HT-29 (cell line): ENCODE results near the gene CTAG1A. TPM values are rescaled to one million over a fixed set of nuclear protein-coding genes. Genes with fewer than 3 reads are reported as not detected.
"Not testable (repeated sequence)": the region's sequence is repeated elsewhere in the genome, so short reads cannot be mapped to it uniquely, and the experiment has no call there.

Experiments used
- DNase-seq: peaks from one replicate; pipeline ENCODE4 v3.0.0-alpha.2; 2015; ENCODE audit warnings: low spot score
- small RNA-seq: library from RNA; depleted of rRNA; stranded (forward); fragments of <200 nt; gene quantifications from one replicate; pipeline ENCODE3, GENCODE V24; 2014
- total RNA-seq: library from RNA; depleted of rRNA; stranded (reverse); fragments of >200 nt; shearing (Covaris generic); gene quantifications from 2 replicates; pipeline ENCODE4 v1.2.3, GENCODE V29; 2014; rRNA removed

Gene CTAG1A
- total RNA-seq, 1 experiment from 2014 or later: not detected

DNA sequence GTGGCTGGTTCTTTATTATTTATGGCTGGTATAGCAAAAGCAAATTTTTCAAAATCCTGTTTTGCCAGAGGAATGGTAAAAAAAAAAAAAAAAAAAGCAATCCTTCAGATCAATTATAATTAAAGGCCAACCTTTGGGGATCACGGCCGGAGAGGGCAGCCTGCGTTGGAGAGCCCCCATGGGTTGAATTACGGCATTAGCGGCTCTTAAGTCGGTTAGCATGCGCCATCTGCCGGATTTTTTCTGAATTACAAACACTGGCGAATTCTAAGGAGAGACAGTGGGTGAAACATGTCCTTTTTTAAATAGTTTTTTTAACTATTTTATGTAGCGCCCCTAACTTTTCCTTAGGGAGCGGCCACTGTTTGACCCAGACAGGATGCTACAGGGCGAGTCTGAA lies 28.7 kb downstream of the CTAG1A start:
- not testable (repeated sequence) for DNase-seq

DNA sequence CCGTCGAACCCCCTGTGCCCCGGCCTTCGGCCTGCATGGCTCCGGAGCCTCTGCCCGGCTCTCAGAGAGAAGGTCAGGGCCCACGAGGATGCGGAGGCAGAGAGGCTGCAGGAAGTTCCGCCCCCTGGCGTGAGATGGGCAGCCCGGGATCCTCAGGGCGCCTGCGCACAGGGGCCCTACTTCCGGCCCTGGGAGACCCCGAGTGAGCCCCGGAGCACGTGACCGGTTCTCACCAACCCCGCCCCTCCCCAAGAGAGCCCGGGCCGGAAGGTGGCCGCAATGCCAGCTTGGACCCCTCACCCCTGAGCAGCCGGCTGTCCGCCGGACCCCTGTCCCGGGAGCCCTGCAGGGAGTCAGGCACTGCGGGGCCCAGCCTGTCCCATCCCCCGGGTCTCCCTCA lies 34.2 kb downstream of the CTAG1A start, which contains the start of gene CTAG1B:
Gene CTAG1B (minus strand): TSS at position 101 of the 400 bp plus-strand sequence. CDS start 64 bp downstream, at position 37.
- DNase-seq: not testable (repeated sequence)

DNA sequence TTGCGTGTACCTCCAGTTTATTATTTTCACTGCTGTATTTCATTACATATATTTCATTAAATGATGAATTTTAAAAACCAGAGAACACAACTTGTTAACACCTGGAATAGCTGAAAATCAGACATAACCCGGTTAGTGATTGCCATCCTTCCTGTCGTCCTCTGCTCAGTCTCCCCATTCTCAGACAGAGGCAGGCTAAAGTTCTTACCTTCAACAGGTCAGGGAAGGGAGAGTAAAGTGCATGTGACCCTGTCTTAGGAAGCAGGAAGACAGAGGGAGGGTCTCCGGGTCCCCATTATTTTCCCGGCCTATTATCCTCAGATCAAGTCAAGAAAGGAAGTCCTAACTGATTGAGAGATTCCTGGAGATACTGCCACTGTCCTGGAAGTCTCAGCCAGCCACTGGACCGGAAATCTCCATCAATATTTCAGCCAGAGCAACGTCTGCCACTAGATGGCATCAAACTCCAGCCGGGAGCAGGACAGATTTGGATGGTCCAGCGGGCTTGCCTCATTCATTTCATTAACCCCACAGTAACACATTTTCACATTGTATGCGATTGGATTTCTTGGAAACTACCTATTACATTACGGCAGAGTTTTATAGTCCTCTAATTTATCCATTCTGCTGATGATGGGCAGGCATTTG lies 36.0 kb downstream of the CTAG1A start:
- DNase-seq: not testable (repeated sequence)

DNA sequence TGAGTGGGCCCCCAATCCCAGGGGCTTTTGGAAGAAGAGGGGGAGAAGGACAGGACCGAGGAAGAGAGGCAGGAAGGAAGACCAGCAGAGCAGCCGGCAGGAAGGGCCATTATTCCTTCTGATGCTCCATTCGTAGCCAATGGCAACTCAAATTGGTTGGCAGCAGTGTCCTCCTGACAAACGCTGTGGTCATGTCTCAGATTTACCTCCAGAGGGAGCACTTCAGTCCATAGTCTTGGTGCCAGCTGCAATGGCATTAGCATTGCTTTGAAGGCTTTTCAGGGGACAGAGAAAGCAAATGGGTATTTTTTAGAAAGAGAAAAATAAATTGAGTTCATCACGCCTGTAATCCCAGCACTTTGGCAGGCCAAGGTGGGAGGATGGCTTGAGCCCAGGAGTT lies 44.0 kb downstream of the CTAG1A start:
- DNase-seq: not testable (repeated sequence)

- not testable (repeated sequence) for DNase-seq
These were observed 46.0 kb downstream of the CTAG1A start for GRCh38 chrX:154630949-154631348.

DNA sequence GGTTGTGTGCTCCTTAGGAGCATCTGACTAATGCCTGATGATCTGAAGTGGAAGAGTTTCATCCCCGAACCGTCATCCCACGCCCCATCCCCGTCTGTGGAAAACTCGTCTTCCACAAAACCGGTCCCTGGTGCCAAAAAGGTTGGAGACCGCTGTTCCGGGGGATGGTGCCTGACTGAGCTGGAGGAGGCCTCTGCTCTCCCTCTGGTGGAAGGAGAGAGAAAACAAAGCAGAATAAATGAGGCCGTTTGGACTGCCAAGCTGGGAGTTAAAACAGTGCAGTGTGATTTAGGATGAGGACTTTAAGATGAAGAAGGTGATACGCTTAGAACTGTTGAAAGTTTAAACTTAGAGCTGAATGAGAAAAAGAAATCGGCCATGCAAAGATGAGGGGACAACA lies 48.7 kb downstream of the CTAG1A start:
- not testable (repeated sequence) for DNase-seq

Small RNA genes within 50 kb of the gene (small RNA-seq; reads per million reads assigned to genes)
- gene AC244090.1: not detected
- not detected for gene AC244107.2

Other genes with a start within 250 kb of the CTAG1A start
- 482 and 516 TPM in 2 replicates for gene FLNA, start 210.5 kb upstream of the CTAG1A start, total RNA-seq
- 70.5 and 87.0 TPM in 2 replicates for gene EMD, start 205.8 kb upstream of the CTAG1A start, total RNA-seq
- 4,676 and 4,679 TPM in 2 replicates for gene RPL10, start 186.8 kb upstream of the CTAG1A start, total RNA-seq
- 114 and 118 TPM in 2 replicates for gene DNASE1L1, start 175.9 kb upstream of the CTAG1A start, total RNA-seq
- 60.3 and 80.6 TPM in 2 replicates for gene TAFAZZIN, start 173.6 kb upstream of the CTAG1A start, total RNA-seq
- 162 and 181 TPM in 2 replicates for gene ATP6AP1, start 156.5 kb upstream of the CTAG1A start, total RNA-seq
- 124 and 128 TPM in 2 replicates for gene GDI1, start 148.0 kb upstream of the CTAG1A start, total RNA-seq
- 103 and 107 TPM in 2 replicates for gene FAM50A, start 141.0 kb upstream of the CTAG1A start, total RNA-seq
- gene PLXNA3, start 126.9 kb upstream of the CTAG1A start, total RNA-seq: 33.6 and 40.8 TPM in 2 replicates
- 122 and 129 TPM in 2 replicates for gene LAGE3, start 105.9 kb upstream of the CTAG1A start, total RNA-seq
- gene UBL4A, start 98.5 kb upstream of the CTAG1A start, total RNA-seq: 195 and 203 TPM in 2 replicates
- 67.2 TPM in 2 replicates for gene SLC10A3, start 94.5 kb upstream of the CTAG1A start, total RNA-seq
- 73.0 and 89.0 TPM in 2 replicates for gene FAM3A, start 68.9 kb upstream of the CTAG1A start, total RNA-seq
- 269 and 280 TPM in 2 replicates for gene G6PD, start 38.3 kb upstream of the CTAG1A start, total RNA-seq
- 43.4 and 51.1 TPM in 2 replicates for gene IKBKG, start 37.5 kb upstream of the CTAG1A start, total RNA-seq
- not detected in 2 replicates for gene CTAG1B, start 34.1 kb downstream of the CTAG1A start, total RNA-seq
- gene CTAG2, start 68.4 kb downstream of the CTAG1A start, total RNA-seq: not detected in 2 replicates
- 0.08 TPM in 1 of 2 replicates, not detected in the other for gene GAB3, start 165.9 kb downstream of the CTAG1A start, total RNA-seq
- 101 and 103 TPM in 2 replicates for gene DKC1, start 177.7 kb downstream of the CTAG1A start, total RNA-seq
- not detected in 2 replicates for gene MPP1, start 220.4 kb downstream of the CTAG1A start, total RNA-seq
- gene SMIM9, start 249.5 kb downstream of the CTAG1A start, total RNA-seq: not detected in 2 replicates